HCT116 (cell line): ENCODE results near the gene CRYGC. TPM values are rescaled to one million over a fixed set of nuclear protein-coding genes. Genes with fewer than 3 reads are reported as not detected.

Source experiments
- ATAC-seq: fragments of 200-7000 bp; cut with Tn5 transposase; 2 replicates; pipeline ENCODE4 v1.9.1; 2020; ENCODE audit warnings: mild to moderate bottlenecking, moderate library complexity
- BruUV-seq: library from RNA; stranded (reverse); fragments of 400-500 nt; replicated peaks from 2 replicates; lab custom pipeline; 2021; lab: Mats Ljungman, UMichigan
- CTCF ChIA-PET: fragments of 300-600 bp; sonication (Branson Sonifier 250); formaldehyde crosslinking; loops from one replicate; lab custom pipeline; 2021; ENCODE audit warnings: antibody characterized with exemption; lab: Charles Lee
- POLR2A ChIA-PET: fragments of 300-600, 350-600 bp; sonication (Branson Sonifier 250); formaldehyde crosslinking; loops from one replicate; lab custom pipeline; 2021; ENCODE audit warnings: antibody characterized with exemption; lab: Charles Lee
- RAD21 ChIA-PET, 2 experiments: fragments of 300-600 bp; sonication (Branson Sonifier 250); formaldehyde crosslinking; loops; one replicate each; lab custom pipeline; 2023; ENCODE audit warnings: low total read pairs in 2 of 2; ENCODE audit not compliant: uncharacterized antibody in 2 of 2, unreplicated experiment in 2 of 2, low non-redundant PET in 1 of 2; lab: Charles Lee
- DNase-seq: peaks from one replicate; pipeline ENCODE4 v3.0.0-alpha.2; 2010; ENCODE audit warnings: low read depth, low spot score
- H2AFZ ChIP-seq: fragments of 200-600 bp; shearing (Covaris generic), sonication (generic); 2 replicates; pipeline ENCODE4 v1.6.1; 2017; ENCODE audit warnings: low read depth, mixed run types, mixed read lengths, antibody characterized with exemption, low read length; ENCODE audit not compliant: poor library complexity, severe bottlenecking
- H3K27ac ChIP-seq: 2 replicates; pipeline ENCODE4 v1.5.1; 2012; ENCODE audit warnings: low read depth, low read length
- H3K27me3 ChIP-seq: fragments of 200-600 bp; sonication (generic); 2 replicates; pipeline ENCODE4 v1.6.1; 2016; ENCODE audit warnings: mixed run types, low read length, mixed read lengths; ENCODE audit not compliant: insufficient read depth
- H3K36me3 ChIP-seq, 2 experiments: fragments of 200-500 bp in 1 of 2; fragments of 200-600 bp in 1 of 2; sonication (Bioruptor generic) in 1 of 2; sonication (generic) in 1 of 2; 2 replicates each; pipeline versions ENCODE4 v1.5.1 to v1.6.1; 2014 to 2016; ENCODE audit warnings: low read length in 2 of 2, inconsistent platforms in 1 of 2, mixed read lengths in 1 of 2, mixed run types in 1 of 2; ENCODE audit not compliant: insufficient read depth in 2 of 2, control insufficient read depth in 1 of 2
- H3K4me1 ChIP-seq, 2 experiments: fragments of 200-600 bp in 1 of 2; sonication (generic) in 1 of 2; 2 replicates each; pipeline versions ENCODE4 v1.5.1 to v1.6.1; 2012 to 2017; ENCODE audit warnings: low read length in 2 of 2, inconsistent platforms in 1 of 2, mild to moderate bottlenecking in 1 of 2, mixed read lengths in 1 of 2, mixed run types in 1 of 2, moderate library complexity in 1 of 2; ENCODE audit not compliant: insufficient read depth in 2 of 2, control insufficient read depth in 1 of 2
- H3K4me2 ChIP-seq: fragments of 200-600 bp; sonication (generic); 2 replicates; pipeline ENCODE4 v1.6.1; 2017; ENCODE audit warnings: mixed run types, low read length, mixed read lengths
- H3K4me3 ChIP-seq, 2 experiments: fragments of 200-600 bp in 1 of 2; sonication (generic) in 1 of 2; replicated peaks in 1 of 2; 2 replicates each; pipeline ENCODE4 v1.5.1; 2011 to 2016; ENCODE audit warnings: low read length in 2 of 2, control low read depth in 1 of 2, low read depth in 1 of 2, mild to moderate bottlenecking in 1 of 2, mixed read lengths in 1 of 2, mixed run types in 1 of 2
- H3K79me2 ChIP-seq: fragments of 200-600 bp; sonication (generic); 2 replicates; pipeline ENCODE4 v1.6.1; 2017; ENCODE audit warnings: mild to moderate bottlenecking, mixed run types, low read length, moderate library complexity, mixed read lengths; ENCODE audit not compliant: insufficient read depth
- H3K9ac ChIP-seq: fragments of 200-600 bp; sonication (generic); 2 replicates; pipeline ENCODE4 v1.6.1; 2016; ENCODE audit warnings: low read length, mixed read lengths
- H3K9me2 ChIP-seq: fragments of 200-600 bp; sonication (generic), shearing (Covaris generic); 2 replicates; pipeline ENCODE4 v1.6.1; 2017; ENCODE audit warnings: mixed run types, mild to moderate bottlenecking, moderate library complexity; ENCODE audit not compliant: insufficient read depth
- H3K9me3 ChIP-seq, 2 experiments: fragments of 200-500 bp in 1 of 2; fragments of 200-600 bp in 1 of 2; sonication (Bioruptor generic) in 1 of 2; sonication (generic) in 1 of 2; 2 replicates each; pipeline ENCODE4 v1.6.1; 2014 to 2017; ENCODE audit warnings: low read length in 2 of 2, mixed read lengths in 2 of 2, inconsistent platforms in 1 of 2, low read depth in 1 of 2, mild to moderate bottlenecking in 1 of 2, mixed run types in 1 of 2, moderate library complexity in 1 of 2; ENCODE audit not compliant: control insufficient read depth in 1 of 2, insufficient read depth in 1 of 2
- H4K20me1 ChIP-seq: fragments of 200-600 bp; sonication (generic), shearing (Covaris generic); 2 replicates; pipeline ENCODE4 v1.6.1; 2017; ENCODE audit warnings: mixed run types, mild to moderate bottlenecking, moderate library complexity; ENCODE audit not compliant: insufficient read depth
- EZH2 ChIP-seq: fragments of 200-600 bp; sonication (generic); IDR thresholded peaks from 2 replicates; pipeline ENCODE4 v1.6.1; 2017; ENCODE audit warnings: antibody characterized with exemption, mixed run types
- JUND ChIP-seq: IDR thresholded peaks from 2 replicates; pipeline ENCODE4 v1.6.1; 2012
- RAD21 ChIP-seq: IDR thresholded peaks from 2 replicates; pipeline ENCODE4 v1.6.1; 2012; ENCODE audit warnings: low read depth, mild to moderate bottlenecking
- SP1 ChIP-seq: IDR thresholded peaks from 2 replicates; pipeline ENCODE4 v1.6.1; 2012; ENCODE audit warnings: low read depth
- ZNF274 ChIP-seq: fragments of 200-500 bp; sonication (Bioruptor generic); IDR thresholded peaks from 2 replicates; pipeline ENCODE4 v1.6.1; 2014; ENCODE audit warnings: mild to moderate bottlenecking, low read depth, low read length, inconsistent platforms
- intact Hi-C: fragments of 100-400 bp; cut with micrococcal nuclease; formaldehyde crosslinking; loops from 2 replicates; pipeline ENCODE4 v1.10.0; 2022
- total RNA-seq: library from RNA; stranded (reverse); gene quantifications from one replicate; pipeline ENCODE4 v1.2.1, GENCODE V29; 2021; ENCODE audit not compliant: unreplicated experiment
- TF ChIP-seq, protein P1 (sequence below), 3 experiments: fragments of 200-600 bp in 1 of 3; sonication (generic) in 1 of 3; IDR thresholded peaks in 2 of 3; conservative IDR thresholded peaks in 1 of 3; 2 replicates each; pipeline ENCODE4 v1.5.1; 2012 to 2017; ENCODE audit warnings: low read depth in 2 of 3, low read length in 2 of 3, antibody characterized with exemption in 1 of 3, borderline replicate concordance in 1 of 3, control low read depth in 1 of 3, mild to moderate bottlenecking in 1 of 3, mixed read lengths in 1 of 3, mixed run types in 1 of 3, moderate library complexity in 1 of 3; ENCODE audit not compliant: insufficient read depth in 1 of 3
- TF ChIP-seq, protein P2 (sequence below): IDR thresholded peaks from 2 replicates; pipeline ENCODE4 v1.6.1; 2012

The CRYGC gene
- total RNA-seq, 1 experiment from 2014 or later, result not detected

DNA sequence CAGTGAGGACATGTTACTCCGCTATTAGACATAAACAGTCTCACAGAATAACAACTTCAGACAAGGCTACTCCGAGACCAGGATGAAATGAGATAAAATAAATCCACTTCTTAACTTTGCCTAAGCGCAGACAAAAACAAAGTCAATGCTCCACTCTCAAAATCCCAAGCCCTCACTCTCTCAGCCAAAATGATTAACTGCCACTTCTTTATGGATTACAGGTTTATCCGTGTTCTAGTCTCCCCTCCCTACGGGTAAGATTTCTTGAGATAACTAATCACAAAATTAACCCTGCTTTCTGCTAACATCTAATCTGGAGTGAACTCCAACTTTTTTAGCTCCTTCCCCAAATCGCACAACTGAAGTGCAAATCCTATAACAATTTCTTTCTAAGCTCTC is 1.1 kb upstream of the CRYGC start (continued):
- TF ChIP-seq JUND, result no peak
- TF ChIP-seq, protein P1, sequence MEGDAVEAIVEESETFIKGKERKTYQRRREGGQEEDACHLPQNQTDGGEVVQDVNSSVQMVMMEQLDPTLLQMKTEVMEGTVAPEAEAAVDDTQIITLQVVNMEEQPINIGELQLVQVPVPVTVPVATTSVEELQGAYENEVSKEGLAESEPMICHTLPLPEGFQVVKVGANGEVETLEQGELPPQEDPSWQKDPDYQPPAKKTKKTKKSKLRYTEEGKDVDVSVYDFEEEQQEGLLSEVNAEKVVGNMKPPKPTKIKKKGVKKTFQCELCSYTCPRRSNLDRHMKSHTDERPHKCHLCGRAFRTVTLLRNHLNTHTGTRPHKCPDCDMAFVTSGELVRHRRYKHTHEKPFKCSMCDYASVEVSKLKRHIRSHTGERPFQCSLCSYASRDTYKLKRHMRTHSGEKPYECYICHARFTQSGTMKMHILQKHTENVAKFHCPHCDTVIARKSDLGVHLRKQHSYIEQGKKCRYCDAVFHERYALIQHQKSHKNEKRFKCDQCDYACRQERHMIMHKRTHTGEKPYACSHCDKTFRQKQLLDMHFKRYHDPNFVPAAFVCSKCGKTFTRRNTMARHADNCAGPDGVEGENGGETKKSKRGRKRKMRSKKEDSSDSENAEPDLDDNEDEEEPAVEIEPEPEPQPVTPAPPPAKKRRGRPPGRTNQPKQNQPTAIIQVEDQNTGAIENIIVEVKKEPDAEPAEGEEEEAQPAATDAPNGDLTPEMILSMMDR (IDR thresholded peaks at IDR 0.05 in 2 of 3, conservative IDR thresholded peaks at IDR 0.05 in 1 of 3; ENCODE audit: borderline replicate concordance in 1 of 3, insufficient read depth in 1 of 3, low read depth in 2 of 3, low read length in 2 of 3), result no peak
- TF ChIP-seq EZH2, result no peak
- no peak for TF ChIP-seq ZNF274

DNA sequence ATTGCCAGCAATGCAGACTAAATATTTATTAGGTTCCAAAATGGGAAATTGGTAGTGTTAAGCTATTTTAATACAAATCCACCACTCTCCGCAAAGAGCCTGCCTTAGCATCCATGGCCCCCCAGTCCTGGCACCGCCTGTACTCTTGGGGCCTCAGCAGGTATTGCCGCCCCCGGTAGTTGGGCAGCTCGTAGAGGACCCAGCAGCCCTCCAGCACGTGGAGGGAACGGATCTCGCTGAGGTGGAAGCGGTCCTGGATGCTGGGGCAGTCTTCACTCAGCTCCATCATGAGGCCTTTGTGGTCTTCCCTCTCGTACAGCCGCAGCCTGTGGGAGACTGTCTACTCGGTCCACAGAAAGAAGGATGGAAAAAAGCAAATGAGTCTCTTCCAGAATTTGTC is 1.5 kb downstream of the CRYGC start:
- ChIA-PET POLR2A (interaction anchor here (0.7 kb wide), 1 partner anchor 77 kb away, joined by 3 read pairs; no protein-coding TSS in a partner anchor), RAD21 (no interaction called here), CTCF (no interaction called here)
- Histone ChIP-seq H3K9me3 (no peaks in the 10 kb centered on the region), H3K27me3 (no peaks in the 10 kb centered on the region), H3K27ac (no peak overlapping the region), H2AFZ (no peak overlapping the region), H3K79me2 (no peaks in the 10 kb centered on the region), H3K4me3 (no peak overlapping the region), H4K20me1 (no peaks in the 10 kb centered on the region), H3K4me1 (peaks cover 0 to 7% of the 10 kb centered on the region in 2 experiments; a peak in 2 of 4 replicates), H3K9ac (no peak overlapping the region), H3K36me3 (no peaks in the 10 kb centered on the region), H3K4me2 (no peak overlapping the region), H3K9me2 (no peaks in the 10 kb centered on the region)
- ATAC-seq, result no peak
- BruUV-seq, result no TSS peak
- no peak for TF ChIP-seq SP1
- TF ChIP-seq EZH2, result no peak
- no peak for TF ChIP-seq RAD21
- TF ChIP-seq, protein P2, sequence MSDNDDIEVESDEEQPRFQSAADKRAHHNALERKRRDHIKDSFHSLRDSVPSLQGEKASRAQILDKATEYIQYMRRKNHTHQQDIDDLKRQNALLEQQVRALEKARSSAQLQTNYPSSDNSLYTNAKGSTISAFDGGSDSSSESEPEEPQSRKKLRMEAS, result no peak
- intact Hi-C loops, result no loop called here
- DNase-seq, result no peak
